ENCODE results near the gene CDKN1C.

DNA sequence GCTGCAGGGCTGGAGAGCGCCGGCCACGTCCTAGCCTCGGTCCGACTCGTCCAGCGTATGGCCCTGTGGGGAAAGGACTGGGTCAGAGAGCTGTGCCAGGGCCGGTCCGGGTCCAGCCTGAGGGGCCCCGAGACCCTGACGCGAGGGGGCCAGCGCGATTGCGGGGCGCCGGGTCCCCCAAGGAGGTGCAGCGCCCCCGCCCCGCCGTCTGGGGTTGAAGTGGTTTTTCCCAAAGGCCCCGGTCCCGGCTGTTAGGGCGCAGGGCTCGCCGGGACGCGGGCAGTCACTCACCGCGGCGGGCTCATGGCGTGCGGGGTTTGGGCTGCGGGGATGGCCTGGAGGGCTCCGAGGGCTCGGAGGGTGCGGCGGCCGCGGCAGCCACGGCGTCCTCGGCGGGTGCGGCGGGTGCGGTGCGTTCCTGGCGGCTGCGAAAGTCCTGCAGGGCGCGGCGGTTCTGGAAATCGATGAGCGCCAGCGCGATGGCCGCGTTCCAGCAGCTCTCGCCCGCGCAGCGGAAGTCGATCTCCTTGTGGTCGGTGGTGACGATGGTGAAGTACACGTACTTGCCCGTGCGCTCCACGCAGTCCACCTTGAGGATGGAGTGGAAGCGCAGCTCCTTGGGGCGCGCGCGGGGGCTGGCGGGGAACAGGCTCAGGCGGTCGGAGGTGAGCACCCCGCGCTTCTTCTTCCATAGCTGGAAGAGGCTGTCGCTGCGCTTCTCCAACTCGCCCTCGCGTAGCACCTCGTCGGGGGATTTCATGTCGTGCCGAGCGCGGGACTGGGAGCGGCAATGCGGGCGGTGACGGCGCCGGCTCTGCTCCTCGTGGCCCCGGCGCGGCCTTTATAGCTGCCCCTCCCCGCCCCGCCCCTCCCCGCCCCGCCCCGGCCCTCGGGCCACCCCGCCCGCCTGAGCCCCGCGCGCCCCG lies 43.3 kb upstream of the CDKN1C start, which contains the start of gene PHLDA2:
- TF ChIP-seq POLR2A (IDR thresholded peaks at IDR 0.05) (peak in 1 of 2 donors; percentile 29), EP300 (IDR thresholded peaks at IDR 0.05) (no peak), CTCF (IDR thresholded peaks at IDR 0.05) (peak in 2 of 4 experiments; percentile 4 to 14)
